NCI-H2171 (cell line): ENCODE measurements around the gene RRBP1.

Source experiments
- DNase-seq: peaks from one replicate; lab custom pipeline; 2025; lab: John Stamatoyannopoulos, UW

The RRBP1 gene

GRCh38 chr20:17634661-17635331, 47.2 kb downstream of the RRBP1 start:
- no peak for DNase-seq

GRCh38 chr20:17633850-17634500, 48.1 kb downstream of the RRBP1 start:
- no peak for DNase-seq

GRCh38 chr20:17633221-17633849, 48.7 kb downstream of the RRBP1 start:
- no peak for DNase-seq

- DNase-seq = no peak
Measured at GRCh38 chr20:17631576-17632319, 50.3 kb downstream of the RRBP1 start.

- no peak for DNase-seq
Measured at GRCh38 chr20:17630806-17631195, 51.2 kb downstream of the RRBP1 start.

- DNase-seq = no peak
Measured at GRCh38 chr20:17630151-17630805, 51.8 kb downstream of the RRBP1 start.

- DNase-seq = no peak
Measured at GRCh38 chr20:17629678-17630089, 52.4 kb downstream of the RRBP1 start.

- DNase-seq = no peak
Measured at GRCh38 chr20:17629025-17629424, 53.0 kb downstream of the RRBP1 start.

- DNase-seq = no peak
Measured at GRCh38 chr20:17628101-17628841, 53.8 kb downstream of the RRBP1 start.

GRCh38 chr20:17627101-17627955, 54.7 kb downstream of the RRBP1 start:
- DNase-seq = no peak

GRCh38 chr20:17626217-17627007, 55.6 kb downstream of the RRBP1 start:
- no peak for DNase-seq

- no peak for DNase-seq
Measured at GRCh38 chr20:17625246-17626051, 56.6 kb downstream of the RRBP1 start.

GRCh38 chr20:17624551-17625245, 57.3 kb downstream of the RRBP1 start:
- no peak for DNase-seq

GRCh38 chr20:17624070-17624469, 58.0 kb downstream of the RRBP1 start:
- DNase-seq = no peak

GRCh38 chr20:17622851-17623508, 59.1 kb downstream of the RRBP1 start:
- no peak for DNase-seq

GRCh38 chr20:17622086-17622850, 59.8 kb downstream of the RRBP1 start:
- no peak for DNase-seq
